GM18951 (cell line): ENCODE data around the gene LAMP1.

Experiments used
- POLR2A ChIP-seq: IDR thresholded peaks from 4 replicates; pipeline ENCODE4 v1.6.1; 2011; ENCODE audit warnings: mild to moderate bottlenecking; ENCODE audit not compliant: insufficient read length, insufficient read depth; ENCODE audit errors: extremely low read depth
- in situ Hi-C: fragments of 300-500 bp; cut with MboI; formaldehyde crosslinking; loops from one replicate; pipeline ENCODE4 v1.12.0; 2022; ENCODE audit warnings: low sequenced_read_pairs, mixed read lengths, inconsistent platforms; ENCODE audit not compliant: unreplicated experiment

The LAMP1 gene

GRCh38 chr13:113280126-113280525 lies 16.9 kb upstream of the LAMP1 start:
- in situ Hi-C loops = no loop called here
- no peak for TF ChIP-seq POLR2A

GRCh38 chr13:113283904-113284303 lies 13.1 kb upstream of the LAMP1 start:
- in situ Hi-C loops = no loop called here
- no peak for TF ChIP-seq POLR2A

DNA sequence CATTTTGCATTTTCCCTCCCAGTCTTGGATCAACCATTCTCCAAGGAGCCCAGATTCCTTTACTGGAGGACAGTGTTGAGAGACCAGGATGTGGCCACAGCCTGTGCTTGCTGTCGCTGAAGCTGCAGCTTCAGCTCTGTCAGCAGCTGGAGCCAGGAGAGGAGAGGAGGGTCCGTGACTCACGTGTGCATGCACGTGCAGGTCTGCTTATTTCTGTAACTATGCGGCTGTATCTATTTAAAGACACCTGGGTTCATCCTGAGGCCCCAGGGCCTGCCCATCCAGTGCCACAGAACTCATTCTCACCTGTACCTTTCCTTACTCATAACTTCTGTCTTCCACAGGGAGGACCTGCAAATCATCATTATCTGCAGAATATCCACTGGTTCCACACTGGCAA lies 8.2 kb upstream of the LAMP1 start:
- no peak for TF ChIP-seq POLR2A
- in situ Hi-C loops = no loop called here

- TF ChIP-seq POLR2A = no peak
- in situ Hi-C loops = no loop called here
These were observed 5.9 kb upstream of the LAMP1 start for GRCh38 chr13:113291129-113291528.

DNA sequence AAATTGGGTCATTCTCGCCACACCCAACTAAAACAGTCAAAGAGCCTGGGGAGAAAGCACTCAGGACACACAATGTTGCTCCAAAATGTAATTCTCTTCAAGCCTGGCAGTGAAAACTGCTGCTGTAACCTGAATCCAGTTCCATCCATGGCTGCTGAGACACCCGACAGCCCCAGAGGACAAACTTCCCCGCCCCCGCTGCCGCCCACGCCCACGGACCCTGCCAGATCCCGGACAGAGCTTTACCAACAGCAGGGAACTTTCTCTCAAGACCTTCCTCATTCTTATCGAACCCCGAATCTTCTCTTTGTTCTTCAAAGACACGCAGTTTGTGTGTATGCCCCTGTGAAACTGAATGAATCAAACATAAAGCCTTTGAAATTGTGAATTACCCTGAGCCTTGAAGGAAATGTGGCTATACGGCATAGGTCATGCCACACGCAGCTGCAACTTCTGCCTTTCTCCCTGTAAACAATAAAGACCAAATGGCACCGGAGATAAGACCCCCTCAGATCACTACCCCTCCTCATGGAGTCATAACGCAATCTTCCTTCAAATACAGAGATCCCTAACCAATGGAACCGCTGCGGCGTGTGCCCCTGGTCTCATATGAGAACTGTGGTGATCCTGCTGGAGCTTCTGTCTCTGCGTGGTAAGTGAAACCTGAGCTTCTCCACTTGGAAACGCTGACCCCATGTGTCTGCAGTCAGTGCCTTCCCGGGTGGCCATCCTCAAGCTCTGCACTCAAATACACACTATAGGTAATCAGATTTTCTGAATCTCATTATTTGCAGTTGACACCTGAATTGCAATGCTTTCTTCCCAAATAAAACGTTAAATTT lies 4.8 kb upstream of the LAMP1 start:
- in situ Hi-C loops = no loop called here
- TF ChIP-seq POLR2A = no peak

GRCh38 chr13:113293686-113294085 lies 3.4 kb upstream of the LAMP1 start:
- TF ChIP-seq POLR2A = no peak
- in situ Hi-C loops = no loop called here

DNA sequence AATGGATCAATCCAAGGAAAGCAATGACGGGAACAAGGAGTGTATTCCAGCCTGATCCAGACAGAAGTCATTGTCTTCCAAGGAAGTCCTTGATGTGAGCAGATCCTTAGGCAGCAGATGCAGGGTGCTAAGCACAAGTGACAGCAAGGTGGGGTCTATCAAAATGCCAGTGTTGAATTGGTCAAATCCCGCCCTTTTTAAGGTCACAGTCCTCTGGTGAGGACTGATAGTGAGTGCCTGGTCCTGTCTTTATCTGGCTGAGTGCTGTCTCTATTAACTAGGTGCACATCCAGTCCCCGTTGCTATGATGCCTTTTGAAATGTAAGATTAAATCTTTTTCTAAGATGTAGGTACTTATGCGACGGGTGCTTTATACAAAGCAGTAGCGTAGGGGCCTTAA lies 1.3 kb upstream of the LAMP1 start:
- in situ Hi-C loops = no loop called here
- no peak for TF ChIP-seq POLR2A

DNA sequence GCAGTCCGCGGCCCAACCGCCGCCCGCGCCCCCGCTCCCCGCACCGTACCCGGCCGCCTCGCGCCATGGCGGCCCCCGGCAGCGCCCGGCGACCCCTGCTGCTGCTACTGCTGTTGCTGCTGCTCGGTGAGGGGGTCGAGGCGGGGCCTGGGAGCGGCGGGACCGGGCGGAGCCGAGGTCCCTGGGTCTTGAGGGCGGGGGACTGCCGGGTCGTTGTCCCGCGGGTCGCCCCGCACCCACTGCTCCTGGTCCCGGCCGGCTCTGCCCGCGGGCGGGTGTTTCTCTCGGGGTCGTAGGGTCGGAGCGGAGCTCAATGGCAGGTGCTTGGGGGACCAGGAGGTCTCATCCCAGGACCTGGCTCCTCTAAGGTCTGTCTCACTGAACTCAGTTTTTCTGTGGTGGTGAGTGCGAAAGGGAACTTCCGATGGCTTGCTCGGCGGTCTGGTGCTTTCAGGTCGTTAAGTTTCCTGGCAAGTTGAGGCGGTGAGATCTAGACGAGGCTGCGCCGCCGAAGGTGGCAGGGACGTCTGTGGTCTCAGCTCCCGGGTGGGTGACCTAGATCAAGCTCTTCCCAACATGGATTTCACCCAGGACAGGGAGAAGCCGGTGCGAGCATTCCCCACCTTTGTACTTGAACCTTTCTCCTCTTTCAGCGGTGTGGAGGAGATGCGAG lies 467 bp downstream of the LAMP1 start:
- no peak for TF ChIP-seq POLR2A
- in situ Hi-C loops = no loop called here

DNA sequence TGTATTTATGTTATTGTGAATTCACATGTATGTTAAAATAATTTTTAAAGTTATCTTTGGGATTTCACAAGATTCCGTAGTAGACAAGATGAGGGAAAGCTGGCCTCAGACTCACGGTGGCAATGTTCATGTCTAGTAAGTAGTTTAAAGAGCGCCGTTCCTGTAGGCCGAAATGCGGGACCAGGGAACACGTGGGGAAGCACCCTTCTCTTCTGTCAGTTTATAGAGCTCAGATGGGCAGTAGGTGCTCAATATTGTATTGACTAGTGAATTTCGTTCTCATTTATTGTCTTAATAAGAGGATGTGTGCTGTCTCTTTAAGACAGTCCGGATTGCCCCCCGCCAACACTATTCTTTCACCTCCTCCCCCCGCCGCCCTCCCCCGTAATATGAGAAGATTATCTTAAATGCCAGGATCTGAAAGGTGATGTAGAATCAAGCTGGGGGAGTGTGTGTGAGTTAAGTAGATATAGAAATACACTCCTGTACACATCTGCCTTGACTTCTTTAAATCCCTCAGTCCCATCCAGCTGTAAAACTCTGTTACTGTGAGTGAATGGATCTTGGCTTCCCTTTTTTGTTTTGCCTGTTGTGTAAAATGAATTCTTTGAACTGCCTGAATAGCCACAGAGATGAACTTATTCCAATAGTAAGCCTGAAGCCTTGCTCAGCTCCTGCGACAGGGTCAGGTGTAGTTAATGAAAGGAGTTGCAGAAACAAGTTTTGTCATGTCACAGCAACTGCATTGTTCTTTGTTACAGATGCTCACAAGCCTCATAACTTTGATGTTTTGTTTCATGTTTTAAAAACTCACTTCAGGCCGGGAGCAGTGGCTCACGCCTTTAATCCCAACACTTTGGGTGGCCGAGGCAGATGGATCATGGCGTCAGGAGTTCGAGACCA lies 1.3 kb downstream of the LAMP1 start:
- in situ Hi-C loops = no loop called here
- TF ChIP-seq POLR2A = no peak

GRCh38 chr13:113299951-113300350 lies 2.9 kb downstream of the LAMP1 start:
- no peak for TF ChIP-seq POLR2A
- in situ Hi-C loops = no loop called here

GRCh38 chr13:113302986-113303385 lies 5.9 kb downstream of the LAMP1 start:
- TF ChIP-seq POLR2A = no peak
- in situ Hi-C loops = no loop called here

DNA sequence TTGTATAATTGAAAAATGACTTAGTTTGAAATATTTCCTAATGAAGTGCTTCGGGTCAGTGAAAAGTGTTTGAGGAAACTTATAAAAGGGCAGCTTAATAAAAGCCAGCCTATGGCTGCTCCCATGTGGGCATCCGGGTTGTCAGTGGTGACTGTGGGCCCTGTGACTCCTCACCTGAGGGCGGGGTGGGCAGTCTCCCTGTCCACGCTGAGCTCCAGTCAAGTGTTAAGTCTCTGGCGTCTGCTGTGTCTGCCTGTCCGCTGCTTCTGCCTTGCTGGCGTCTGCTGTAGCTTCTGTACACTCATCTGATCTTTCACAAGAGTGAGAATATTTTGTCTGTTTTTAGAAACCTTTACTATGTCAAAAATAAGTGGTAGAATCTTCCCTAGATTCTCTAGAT lies 7.1 kb downstream of the LAMP1 start:
- TF ChIP-seq POLR2A = no peak
- in situ Hi-C loops = no loop called here

DNA sequence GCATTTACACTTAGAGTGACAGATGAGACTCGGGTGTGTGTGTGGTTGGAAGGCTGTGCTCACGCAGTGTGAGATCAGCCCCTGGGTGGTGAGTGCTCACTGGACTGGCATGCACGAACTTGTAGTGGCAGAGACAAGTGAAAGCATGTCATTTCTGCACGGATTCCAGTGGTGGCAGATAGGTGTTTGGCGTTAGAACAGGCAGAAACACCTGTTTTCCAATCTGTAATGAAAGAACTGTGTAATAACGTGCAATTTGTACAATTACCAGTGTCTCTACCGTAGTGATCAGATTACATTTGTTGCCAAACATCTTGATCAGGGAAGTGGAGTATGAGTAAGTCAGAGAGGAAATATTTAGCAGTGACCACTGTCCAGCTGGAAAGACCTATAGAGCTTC lies 8.2 kb downstream of the LAMP1 start:
- in situ Hi-C loops = no loop called here
- TF ChIP-seq POLR2A = no peak
